IPS-11a (cell line): ENCODE measurements around the gene SLC9A9.

Experiments used
- H3K4me3 ChIP-seq: one replicate; pipeline ENCODE4 v1.5.1; 2013; ENCODE audit warnings: low read depth, low read length, control low read depth

SLC9A9 gene

GRCh38 chr3:143763564-143764162 is 84.6 kb downstream of the SLC9A9 start:
- no peak overlapping the region for H3K4me3 ChIP-seq

- H3K4me3 ChIP-seq = no peak overlapping the region
Measured at GRCh38 chr3:143757691-143758090, 90.6 kb downstream of the SLC9A9 start.

GRCh38 chr3:143755978-143756377 is 92.3 kb downstream of the SLC9A9 start:
- no peak overlapping the region for H3K4me3 ChIP-seq

- H3K4me3 ChIP-seq = no peak overlapping the region
Measured at GRCh38 chr3:143754090-143754489, 94.2 kb downstream of the SLC9A9 start.

- H3K4me3 ChIP-seq = no peak overlapping the region
Measured at GRCh38 chr3:143753456-143753855, 94.8 kb downstream of the SLC9A9 start.

- H3K4me3 ChIP-seq = no peak overlapping the region
Measured at GRCh38 chr3:143753006-143753405, 95.3 kb downstream of the SLC9A9 start.

GRCh38 chr3:143751643-143752178 is 96.6 kb downstream of the SLC9A9 start:
- no peak overlapping the region for H3K4me3 ChIP-seq

- no peak overlapping the region for H3K4me3 ChIP-seq
Measured at GRCh38 chr3:143750841-143751240, 97.4 kb downstream of the SLC9A9 start.

GRCh38 chr3:143749926-143750325 is 98.3 kb downstream of the SLC9A9 start:
- H3K4me3 ChIP-seq = no peak overlapping the region

GRCh38 chr3:143737065-143737464 is 111.2 kb downstream of the SLC9A9 start:
- no peak overlapping the region for H3K4me3 ChIP-seq

- H3K4me3 ChIP-seq = no peak overlapping the region
Measured at GRCh38 chr3:143736205-143736997, 111.9 kb downstream of the SLC9A9 start.

GRCh38 chr3:143731776-143732175 is 116.5 kb downstream of the SLC9A9 start:
- H3K4me3 ChIP-seq = no peak overlapping the region

GRCh38 chr3:143731320-143731719 is 116.9 kb downstream of the SLC9A9 start:
- no peak overlapping the region for H3K4me3 ChIP-seq

GRCh38 chr3:143727391-143727790 is 120.9 kb downstream of the SLC9A9 start:
- H3K4me3 ChIP-seq = no peak overlapping the region

- no peak overlapping the region for H3K4me3 ChIP-seq
Measured at GRCh38 chr3:143726727-143727126, 121.5 kb downstream of the SLC9A9 start.

- no peak overlapping the region for H3K4me3 ChIP-seq
Measured at GRCh38 chr3:143720381-143720780, 127.9 kb downstream of the SLC9A9 start.

- no peak overlapping the region for H3K4me3 ChIP-seq
Measured at GRCh38 chr3:143718463-143718862, 129.8 kb downstream of the SLC9A9 start.

GRCh38 chr3:143716731-143717130 is 131.5 kb downstream of the SLC9A9 start:
- H3K4me3 ChIP-seq = no peak overlapping the region

- H3K4me3 ChIP-seq = no peak overlapping the region
Measured at GRCh38 chr3:143712522-143712921, 135.7 kb downstream of the SLC9A9 start.

GRCh38 chr3:143707848-143708247 is 140.4 kb downstream of the SLC9A9 start:
- H3K4me3 ChIP-seq = no peak overlapping the region

- no peak overlapping the region for H3K4me3 ChIP-seq
Measured at GRCh38 chr3:143700431-143700975, 147.8 kb downstream of the SLC9A9 start.

GRCh38 chr3:143699424-143699823 is 148.8 kb downstream of the SLC9A9 start:
- H3K4me3 ChIP-seq = no peak overlapping the region
